Activated T-cell treated with anti-CD3 and anti-CD28 coated beads, Interleukin-2, amount 50 U/mL, for 72 hours (primary cell): ENCODE measurements around the gene AIG1. TPM values are rescaled to one million over a fixed set of nuclear protein-coding genes. Genes with fewer than 3 reads are reported as not detected.

Source experiments
- ATAC-seq, 2 donors: fragments of 150-1000 bp; cut with Tn5 transposase; replicated peaks in 1 of 2; 2 replicates each; pipeline ENCODE4 v1.10.0; 2021; ENCODE audit warnings: moderate library complexity in 2 of 2, mild to moderate bottlenecking in 1 of 2
- DNase-seq, 2 donors: peaks; one replicate each; pipeline ENCODE4 v3.0.0; 2021 to 2022; ENCODE audit warnings: mixed read lengths in 1 of 2
- H3K27ac Mint-ChIP-seq: one replicate; pipeline ENCODE4 v1.8.0; 2022; ENCODE audit warnings: mild to moderate bottlenecking, moderate library complexity, mixed read lengths
- H3K27me3 Mint-ChIP-seq: one replicate; pipeline ENCODE4 v1.8.0; 2022; ENCODE audit warnings: low read depth, mixed read lengths
- H3K36me3 Mint-ChIP-seq, 2 donors: one replicate each; pipeline ENCODE4 v1.8.0; 2022; ENCODE audit warnings: mixed read lengths in 2 of 2, mild to moderate bottlenecking in 1 of 2; ENCODE audit not compliant: insufficient read depth in 2 of 2
- H3K4me1 Mint-ChIP-seq: one replicate; pipeline ENCODE4 v1.8.0; 2022; ENCODE audit warnings: low read depth, mixed read lengths
- H3K4me3 Mint-ChIP-seq, 2 donors: one replicate each; pipeline ENCODE4 v1.8.0; 2022; ENCODE audit warnings: mild to moderate bottlenecking in 2 of 2, mixed read lengths in 2 of 2, moderate library complexity in 2 of 2
- H3K9me3 Mint-ChIP-seq, 2 donors: one replicate each; pipeline ENCODE4 v1.8.0; 2022; ENCODE audit warnings: mixed read lengths in 2 of 2
- total RNA-seq, 2 donors: library from RNA; stranded (reverse); gene quantifications; one replicate each; pipeline ENCODE4 v1.2.3, GENCODE V29; 2022

AIG1 gene
- total RNA-seq, 2 donors from 2014 or later = 23.8 to 28.2 TPM

DNA sequence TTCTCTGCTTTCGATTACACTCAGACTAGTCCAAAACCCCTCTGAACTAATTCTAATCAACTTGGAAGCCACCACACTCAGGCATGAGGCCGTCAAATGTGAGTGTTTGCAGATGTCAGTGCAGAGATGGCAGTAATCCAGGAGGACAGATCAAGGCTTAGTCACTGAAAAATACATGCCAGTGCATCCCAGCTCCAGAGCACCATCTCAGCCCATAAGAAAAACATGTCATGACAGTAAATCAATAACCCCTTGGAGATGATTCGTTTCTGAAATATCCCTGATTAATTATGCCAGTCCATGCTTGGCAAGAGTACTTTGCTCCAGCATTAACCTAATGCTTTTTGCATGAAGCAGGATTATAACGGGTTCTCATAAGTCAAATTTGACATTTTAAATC, 210.3 kb downstream of the AIG1 start:
- ATAC-seq (no peak), DNase-seq (no peak)
- Mint-ChIP-seq H3K4me3 (no peak overlapping the region), H3K27me3 (no peaks in the 10 kb centered on the region), H3K9me3 (peaks cover 3 to 4% of the 10 kb centered on the region in 2 donors), H3K4me1 (no peaks in the 10 kb centered on the region), H3K27ac (no peak overlapping the region), H3K36me3 (peaks cover 1 to 2% of the 10 kb centered on the region in 2 donors)

DNA sequence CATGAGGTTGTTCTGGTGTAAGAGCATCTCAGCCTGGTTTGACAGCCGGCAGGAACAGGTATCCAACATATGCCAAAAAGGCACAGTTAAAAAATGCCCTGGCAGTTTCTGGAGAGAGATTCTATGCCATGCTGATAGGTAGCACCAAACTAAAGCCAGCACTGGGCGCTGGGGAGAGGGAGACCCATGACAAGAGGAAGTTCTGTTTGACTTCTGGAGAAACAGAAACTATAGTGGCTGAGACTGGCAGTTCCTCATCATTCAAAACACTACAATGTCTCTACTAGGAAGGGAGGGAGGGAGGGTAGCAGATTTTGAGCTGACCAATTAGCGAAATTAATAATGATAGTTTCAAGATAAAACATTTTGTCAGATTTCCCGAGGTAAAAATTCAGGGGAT, 215.7 kb downstream of the AIG1 start:
- H3K36me3 Mint-ChIP-seq = peaks cover 1 to 2% of the 10 kb centered on the region in 2 donors
- ATAC-seq = peak in 1 of 2 donors; percentile 53
- peaks cover 3 to 4% of the 10 kb centered on the region in 2 donors for H3K9me3 Mint-ChIP-seq
- no peak overlapping the region for H3K4me3 Mint-ChIP-seq
- no peak for DNase-seq
- H3K27me3 Mint-ChIP-seq = peaks cover 6% of the 10 kb centered on the region
- no peak overlapping the region for H3K27ac Mint-ChIP-seq
- peaks cover 5% of the 10 kb centered on the region for H3K4me1 Mint-ChIP-seq

DNA sequence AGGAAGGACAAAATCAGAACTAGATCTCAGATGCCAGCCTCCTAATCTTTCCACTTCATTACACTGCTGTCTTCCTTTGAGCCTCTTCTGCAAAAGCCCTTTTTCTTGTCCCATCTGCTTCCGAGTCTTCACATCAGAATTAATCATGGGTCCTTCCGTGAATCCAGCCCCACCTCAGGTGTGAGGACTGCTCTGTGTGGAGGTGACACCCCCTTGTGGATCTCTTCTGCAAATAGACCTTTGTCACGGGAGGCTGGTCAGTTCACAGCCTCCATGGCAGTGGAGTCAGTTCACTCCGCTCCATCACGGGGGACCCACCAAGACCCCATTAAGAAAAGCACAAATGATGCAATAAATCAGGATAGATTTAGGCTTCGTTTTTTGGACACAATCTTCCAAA, 218.7 kb downstream of the AIG1 start:
- DNase-seq = peak in 1 of 2 donors; percentile 4
- Mint-ChIP-seq H3K36me3 (no peaks in the 10 kb centered on the region), H3K27me3 (peaks cover 6% of the 10 kb centered on the region)

DNA sequence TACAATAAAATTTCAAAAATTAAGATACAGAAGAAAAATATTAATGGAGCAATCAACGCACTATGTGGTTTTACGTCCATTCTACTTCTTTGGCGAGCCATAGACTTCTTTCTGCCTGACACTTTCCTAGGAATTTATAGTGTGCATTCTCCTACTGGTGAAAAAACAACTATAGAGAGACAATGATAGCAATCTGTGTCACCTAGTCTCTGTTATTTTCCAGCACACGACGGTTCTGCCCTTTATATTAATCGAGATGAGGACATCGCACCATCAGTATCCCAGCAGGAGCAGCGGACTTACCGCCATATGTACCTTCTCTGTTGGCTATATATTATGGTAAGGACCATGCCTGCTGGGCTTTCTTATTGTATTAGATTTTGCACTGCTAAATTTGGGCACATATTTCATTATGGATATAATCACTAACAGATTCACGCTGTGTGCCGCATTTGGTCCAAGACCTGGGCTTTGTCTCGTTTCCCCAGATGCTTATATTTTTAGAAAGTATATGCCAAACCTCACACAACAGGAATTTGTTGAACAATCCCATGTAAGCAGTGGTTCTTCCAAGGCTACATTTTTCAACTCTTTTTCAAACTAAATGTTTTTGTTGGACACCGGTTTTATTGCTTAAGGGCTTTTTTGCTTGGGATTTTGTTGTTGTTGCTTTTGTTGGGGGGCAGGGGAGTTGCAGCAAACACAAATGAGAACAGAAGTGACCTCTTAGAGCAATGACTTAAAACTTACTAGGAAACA, 223.4 kb downstream of the AIG1 start:
- ATAC-seq (no peak), DNase-seq (no peak)
- no peak overlapping the region for H3K27ac Mint-ChIP-seq
- no peak overlapping the region for H3K4me3 Mint-ChIP-seq
- no peaks in the 10 kb centered on the region for H3K36me3 Mint-ChIP-seq
- H3K4me1 Mint-ChIP-seq = no peaks in the 10 kb centered on the region
- H3K9me3 Mint-ChIP-seq = no peaks in the 10 kb centered on the region
- H3K27me3 Mint-ChIP-seq = peaks cover 6% of the 10 kb centered on the region

More for the DNA sequence above, 218.7 kb downstream of the AIG1 start:
- no peaks in the 10 kb centered on the region for H3K9me3 Mint-ChIP-seq
- ATAC-seq = peak in 1 of 2 donors; percentile 39
- H3K4me3 Mint-ChIP-seq = no peak overlapping the region
- H3K27ac Mint-ChIP-seq = no peak overlapping the region
- H3K4me1 Mint-ChIP-seq = peaks cover 5% of the 10 kb centered on the region

DNA sequence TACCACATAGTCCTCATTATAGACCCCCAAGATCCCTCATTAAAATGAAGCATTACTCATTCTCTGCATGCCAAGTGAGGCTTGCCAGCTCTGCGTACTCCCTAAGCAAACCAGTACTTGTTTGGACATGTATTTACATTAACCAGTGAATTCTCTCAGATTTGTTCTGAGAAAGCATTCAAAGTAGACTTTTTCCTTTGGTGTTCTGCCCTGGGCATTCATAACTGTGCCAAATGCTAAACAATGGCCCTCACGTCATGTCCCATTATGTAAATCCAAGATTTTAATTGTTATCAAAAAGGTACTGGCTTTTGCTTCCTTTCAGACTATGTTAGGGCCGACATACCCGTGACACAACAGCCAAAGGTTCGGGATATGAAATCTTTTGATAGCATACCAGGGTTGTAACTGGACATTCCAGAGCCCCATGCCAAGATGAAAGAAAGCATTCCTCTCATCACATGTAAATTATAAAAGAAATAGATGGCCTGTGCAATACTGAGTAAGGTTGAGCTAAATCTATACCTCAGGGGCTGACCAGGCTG, 225.6 kb downstream of the AIG1 start:
- no peaks in the 10 kb centered on the region for H3K9me3 Mint-ChIP-seq
- no peak overlapping the region for H3K4me3 Mint-ChIP-seq
- ATAC-seq = no peak
- H3K36me3 Mint-ChIP-seq = no peaks in the 10 kb centered on the region
- H3K27ac Mint-ChIP-seq = no peak overlapping the region
- DNase-seq = no peak
- H3K27me3 Mint-ChIP-seq = no peaks in the 10 kb centered on the region
- H3K4me1 Mint-ChIP-seq = no peaks in the 10 kb centered on the region

DNA sequence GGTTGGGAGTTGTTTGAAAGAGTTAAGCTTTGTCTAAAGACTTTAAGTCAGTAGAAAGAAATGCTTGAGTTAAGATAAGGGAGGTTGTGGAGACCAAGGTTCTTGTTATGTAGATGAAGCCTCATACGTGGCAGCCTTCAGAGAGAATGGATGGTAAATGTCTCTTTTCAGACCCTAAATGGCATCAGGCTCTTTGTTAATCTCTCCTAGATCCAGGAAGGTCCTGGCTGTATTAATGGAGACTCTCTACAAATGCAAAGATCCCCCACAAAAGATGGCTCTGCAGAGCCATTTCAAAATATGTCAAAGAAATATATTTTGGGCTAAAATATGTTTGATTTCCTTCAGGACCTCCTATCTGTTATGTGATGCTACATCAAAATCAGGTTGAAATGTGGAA, 228.2 kb downstream of the AIG1 start:
- no peak for DNase-seq
- Mint-ChIP-seq H3K36me3 (no peaks in the 10 kb centered on the region), H3K4me1 (no peaks in the 10 kb centered on the region), H3K4me3 (no peak overlapping the region), H3K27ac (no peak overlapping the region), H3K27me3 (no peaks in the 10 kb centered on the region), H3K9me3 (no peaks in the 10 kb centered on the region)
- ATAC-seq = no peak

DNA sequence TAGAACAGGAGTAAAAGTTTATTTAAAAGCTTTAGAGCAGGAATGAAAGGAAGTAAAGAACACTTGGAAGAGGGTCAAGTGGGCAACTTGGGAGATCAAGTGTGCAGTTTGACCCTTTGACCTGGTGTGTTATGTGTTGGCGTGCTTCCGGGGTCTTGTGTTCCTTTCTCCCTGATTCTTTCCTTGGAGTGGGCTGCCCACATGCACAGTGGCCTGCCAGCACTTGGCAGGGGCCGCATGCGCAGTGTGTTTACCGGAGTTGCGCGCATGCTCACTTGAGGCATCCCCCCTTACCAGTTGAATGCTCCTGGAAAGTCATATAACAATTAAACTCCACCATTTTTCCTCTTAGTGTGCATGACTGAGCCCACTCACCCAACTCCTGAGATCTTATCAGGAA, 229.5 kb downstream of the AIG1 start:
- DNase-seq = no peak
- Mint-ChIP-seq H3K36me3 (no peaks in the 10 kb centered on the region), H3K27ac (no peak overlapping the region), H3K27me3 (no peaks in the 10 kb centered on the region), H3K9me3 (no peaks in the 10 kb centered on the region), H3K4me3 (no peak overlapping the region), H3K4me1 (no peaks in the 10 kb centered on the region)
- no peak for ATAC-seq

DNA sequence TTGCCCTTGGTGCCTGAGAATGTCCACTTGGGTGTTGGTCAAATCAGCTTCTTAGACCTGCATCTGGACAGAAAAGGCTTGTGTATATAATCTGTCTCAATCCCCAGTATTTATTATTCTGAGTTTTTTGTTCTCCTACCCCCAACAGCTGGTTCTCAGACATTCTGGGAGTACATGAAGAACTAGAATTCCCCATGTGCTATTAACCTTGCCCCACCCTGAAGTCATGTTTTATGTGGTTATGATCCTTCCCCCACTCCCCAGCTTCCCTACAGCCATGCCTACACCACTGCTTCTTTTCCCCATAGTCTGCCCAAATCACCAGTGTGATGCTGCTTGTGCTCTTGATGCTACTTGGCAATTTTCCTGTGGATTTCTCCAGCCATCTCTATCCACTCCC, 232.8 kb downstream of the AIG1 start:
- Mint-ChIP-seq H3K4me3 (no peak overlapping the region), H3K27me3 (no peaks in the 10 kb centered on the region), H3K4me1 (peaks cover 6% of the 10 kb centered on the region), H3K9me3 (peaks cover 0 to 5% of the 10 kb centered on the region in 2 donors), H3K36me3 (no peaks in the 10 kb centered on the region), H3K27ac (no peak overlapping the region)
- no peak for ATAC-seq
- DNase-seq = no peak

DNA sequence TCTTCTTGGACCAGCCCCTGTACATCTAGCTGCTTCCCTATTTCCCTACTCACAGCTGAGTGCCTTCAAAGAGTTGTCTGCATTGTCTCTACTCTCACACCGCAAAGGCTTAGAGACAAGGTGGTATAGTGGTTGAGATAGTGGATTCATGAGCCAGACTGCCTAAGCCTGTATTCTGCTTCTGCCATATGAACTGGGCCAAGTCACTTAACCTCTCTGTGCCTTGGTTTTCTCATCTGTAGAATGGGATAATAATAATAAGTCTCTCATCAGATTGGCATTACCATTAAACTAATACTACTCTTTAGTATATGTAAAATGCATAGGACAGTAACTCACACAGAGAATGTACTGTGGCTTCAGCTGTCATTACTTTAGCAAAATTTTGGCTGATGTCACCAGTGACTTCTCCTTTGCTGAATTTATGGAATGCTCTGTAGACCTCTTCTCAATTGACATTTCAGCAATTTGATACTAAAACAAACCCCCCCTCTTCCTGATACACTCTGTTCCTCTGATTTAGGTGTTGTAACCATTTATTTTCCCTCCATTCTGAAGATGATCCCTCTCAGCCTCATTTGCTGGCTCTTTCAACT, 233.7 kb downstream of the AIG1 start:
- H3K27ac Mint-ChIP-seq = no peak overlapping the region
- peaks cover 0 to 5% of the 10 kb centered on the region in 2 donors for H3K9me3 Mint-ChIP-seq
- peaks cover 10% of the 10 kb centered on the region for H3K4me1 Mint-ChIP-seq
- H3K36me3 Mint-ChIP-seq = no peaks in the 10 kb centered on the region
- H3K27me3 Mint-ChIP-seq = no peaks in the 10 kb centered on the region
- ATAC-seq (no peak), DNase-seq (no peak)
- H3K4me3 Mint-ChIP-seq = no peak overlapping the region

DNA sequence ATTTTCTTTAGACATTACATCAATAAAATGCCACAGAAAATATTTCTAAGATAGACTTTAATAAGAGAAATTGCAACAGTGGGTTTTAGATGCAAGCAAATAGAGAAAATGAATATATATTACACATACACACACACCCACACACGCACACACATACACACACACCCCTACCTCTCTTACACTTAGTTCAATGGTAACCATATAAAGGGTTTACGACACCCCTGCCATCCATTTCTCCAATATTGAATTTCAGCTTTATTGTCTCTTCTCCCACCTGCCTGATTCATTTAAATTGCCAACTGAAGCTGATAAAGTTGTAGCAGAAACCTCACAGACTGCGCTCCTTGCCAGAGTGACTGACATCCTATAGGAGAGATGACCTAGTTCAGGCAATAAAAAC, 235.2 kb downstream of the AIG1 start:
- peaks cover 0 to 5% of the 10 kb centered on the region in 2 donors for H3K9me3 Mint-ChIP-seq
- H3K27ac Mint-ChIP-seq = no peak overlapping the region
- no peaks in the 10 kb centered on the region for H3K27me3 Mint-ChIP-seq
- no peak for DNase-seq
- peaks cover 17% of the 10 kb centered on the region for H3K4me1 Mint-ChIP-seq
- no peaks in the 10 kb centered on the region for H3K36me3 Mint-ChIP-seq
- ATAC-seq = no peak
- H3K4me3 Mint-ChIP-seq = no peak overlapping the region

DNA sequence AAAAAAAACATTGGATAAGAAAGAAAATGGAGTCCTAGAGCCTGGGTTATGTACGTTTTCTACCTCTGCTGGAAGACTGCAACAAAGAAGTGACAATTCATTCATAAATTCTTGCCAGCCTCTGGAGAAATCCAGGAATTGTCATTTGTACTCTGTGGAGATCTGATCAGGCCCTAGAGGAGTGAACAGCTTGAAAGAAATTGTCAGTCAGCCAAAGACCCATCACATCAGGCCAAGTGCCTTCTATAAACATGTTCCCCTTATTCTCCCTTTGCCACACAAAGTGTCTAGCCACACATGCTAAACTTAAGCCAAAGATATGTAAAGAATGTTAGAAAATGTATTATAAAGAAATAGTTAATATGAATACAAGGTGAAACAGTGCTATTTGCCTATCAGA, 237.4 kb downstream of the AIG1 start:
- Mint-ChIP-seq H3K9me3 (peaks cover 1 to 5% of the 10 kb centered on the region in 2 donors), H3K27me3 (no peaks in the 10 kb centered on the region), H3K4me3 (no peak overlapping the region), H3K27ac (no peak overlapping the region), H3K36me3 (peaks cover 1 to 4% of the 10 kb centered on the region in 2 donors), H3K4me1 (peaks cover 17% of the 10 kb centered on the region)
- no peak for DNase-seq
- no peak for ATAC-seq

DNA sequence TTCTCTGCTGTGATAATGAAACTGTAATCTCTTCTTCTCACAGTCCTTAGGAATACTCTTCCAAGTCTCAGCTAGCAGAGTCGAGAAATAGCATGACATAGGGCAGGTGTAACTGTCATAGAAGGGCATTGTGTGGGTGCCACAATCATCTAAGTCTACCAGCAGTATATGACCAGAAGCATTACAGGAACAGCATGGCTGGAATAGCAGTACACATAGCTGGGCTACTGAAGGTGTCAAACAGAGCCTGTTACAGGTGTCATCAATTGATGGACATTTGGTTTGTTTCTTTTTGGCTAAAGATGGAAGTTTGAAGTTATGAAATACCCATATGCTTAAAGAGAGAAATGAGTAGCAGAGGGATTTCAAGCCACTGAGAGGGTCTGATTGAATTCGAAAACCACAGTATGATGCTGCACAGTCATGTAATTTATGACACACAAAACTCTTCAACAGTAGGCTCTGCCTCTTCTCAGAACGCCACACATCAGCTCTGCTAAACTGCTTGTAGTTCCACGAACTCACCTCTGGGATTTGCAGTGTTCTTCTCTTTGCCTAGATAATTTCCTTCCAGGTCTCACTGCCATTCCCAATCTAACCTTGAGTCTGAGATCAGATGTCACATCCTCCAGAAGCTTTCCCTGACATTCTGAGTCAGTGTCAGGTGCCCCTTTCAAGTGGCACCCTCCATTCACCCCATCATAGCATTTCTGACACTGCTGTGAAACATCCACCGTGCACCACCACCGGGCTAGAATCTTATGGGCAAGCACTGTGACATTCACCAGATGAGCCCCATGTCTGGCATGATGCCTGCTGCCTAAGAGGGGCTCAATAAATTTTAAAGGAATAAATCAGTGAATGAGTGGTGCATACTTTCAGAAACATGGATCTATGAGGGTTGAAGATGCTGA, 238.8 kb downstream of the AIG1 start:
- peak overlapping the region in 1 of 2 donors; percentile 3 for H3K4me3 Mint-ChIP-seq
- DNase-seq = peak; percentile 16 to 31
- H3K27ac Mint-ChIP-seq = peak overlapping the region; percentile 3
- H3K9me3 Mint-ChIP-seq = peaks cover 1 to 5% of the 10 kb centered on the region in 2 donors
- peaks cover 17% of the 10 kb centered on the region for H3K4me1 Mint-ChIP-seq
- peak; percentile 95 for ATAC-seq
- no peaks in the 10 kb centered on the region for H3K27me3 Mint-ChIP-seq
- peaks cover 1 to 4% of the 10 kb centered on the region in 2 donors for H3K36me3 Mint-ChIP-seq

DNA sequence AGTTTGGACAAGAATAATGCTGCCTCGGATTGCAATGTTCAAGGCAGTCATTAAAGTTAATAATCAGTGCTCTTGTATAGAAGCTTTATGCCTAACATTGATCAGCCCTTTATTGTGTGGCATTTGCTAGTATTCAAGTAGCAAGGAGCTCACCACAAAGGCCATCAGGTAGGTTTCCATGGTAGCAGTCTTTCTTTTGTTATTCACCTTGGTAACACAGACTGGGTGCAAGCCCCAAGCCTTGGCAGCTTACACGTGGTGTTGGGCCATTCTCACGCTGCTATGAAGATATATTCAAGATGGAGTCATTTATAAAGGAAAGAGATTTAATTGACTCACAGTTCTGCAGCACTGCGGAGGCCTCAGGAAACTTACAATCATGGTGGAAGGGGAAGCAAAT, 240.5 kb downstream of the AIG1 start:
- Mint-ChIP-seq H3K27me3 (no peaks in the 10 kb centered on the region), H3K4me3 (no peak overlapping the region), H3K27ac (no peak overlapping the region), H3K9me3 (peaks cover 4 to 5% of the 10 kb centered on the region in 2 donors), H3K36me3 (peaks cover 4% of the 10 kb centered on the region in 2 donors), H3K4me1 (peaks cover 17% of the 10 kb centered on the region)
- ATAC-seq (no peak), DNase-seq (no peak)
